GM12891 (cell line): Measurements from ENCODE around the gene GBP3. TPM values are rescaled to one million over a fixed set of nuclear protein-coding genes. Genes with fewer than 3 reads are reported as not detected.

Experiments
- DNase-seq: peaks from one replicate; pipeline ENCODE4 v3.0.0; 2011; ENCODE audit warnings: low spot score; ENCODE audit not compliant: insufficient read length
- FAIRE-seq: peaks from 2 replicates; lab custom pipeline; 2011; peaks lifted over from hg19 to GRCh38; lab: Jason Lieb, UNC
- PAX5 ChIP-seq: IDR thresholded peaks from 2 replicates; pipeline ENCODE4 v1.6.1; 2011; ENCODE audit warnings: low read length, moderate library complexity, mild to moderate bottlenecking; ENCODE audit not compliant: insufficient read depth, severe bottlenecking
- POLR2A ChIP-seq: IDR thresholded peaks from 2 replicates; pipeline ENCODE4 v1.6.1; 2011; ENCODE audit warnings: low read depth, low read length, control low read depth
- POLR2AphosphoS5 ChIP-seq: IDR thresholded peaks from 2 replicates; pipeline ENCODE4 v1.6.1; 2011; ENCODE audit warnings: low read depth, low read length, control low read depth
- POU2F2 ChIP-seq: IDR thresholded peaks from 2 replicates; pipeline ENCODE4 v1.6.1; 2011; ENCODE audit warnings: low read depth, mild to moderate bottlenecking, control low read depth, low read length, moderate library complexity
- SPI1 ChIP-seq: IDR thresholded peaks from 2 replicates; pipeline ENCODE4 v1.6.1; 2011; ENCODE audit warnings: low read depth, low read length, control low read depth
- TAF1 ChIP-seq: IDR thresholded peaks from 2 replicates; pipeline ENCODE4 v1.6.1; 2011; ENCODE audit warnings: low read depth, low read length, control low read depth
- polyA plus RNA-seq: library from polyadenylated mRNA; unstranded; fragments of >200 nt; gene quantifications from one replicate; pipeline ENCODE4 v1.2.1, GENCODE V29; 2012; ENCODE audit warnings: low read depth, missing spikeins, inconsistent platforms; ENCODE audit not compliant: missing spikeins

The GBP3 gene
- 2.9 TPM for polyA plus RNA-seq

- FAIRE-seq, result peak; percentile 80
- TF ChIP-seq SPI1 (no peak), POLR2A (no peak), POU2F2 (no peak), POLR2AphosphoS5 (no peak), PAX5 (no peak), TAF1 (no peak)
- no peak for DNase-seq
These were observed at the start of gene GBP3 for GRCh38 chr1:89022167-89022959. GBP3 (minus strand) TSS chr1:89022866; CDS start chr1:89020721, 2,145 bp downstream.

GRCh38 chr1:89070509-89070908 lies 47.8 kb upstream of the GBP3 start:
- FAIRE-seq (no peak), DNase-seq (no peak)
- TF ChIP-seq POU2F2 (no peak), POLR2AphosphoS5 (no peak), TAF1 (no peak), PAX5 (no peak), POLR2A (no peak), SPI1 (no peak)

- TF ChIP-seq TAF1 (no peak), PAX5 (no peak), POLR2AphosphoS5 (no peak), POLR2A (no peak), SPI1 (no peak), POU2F2 (no peak)
- no peak for FAIRE-seq
- DNase-seq, result no peak
These were observed 47.3 kb upstream of the GBP3 start for GRCh38 chr1:89069951-89070350.

GRCh38 chr1:89068291-89068690 lies 45.6 kb upstream of the GBP3 start:
- no peak for FAIRE-seq
- no peak for DNase-seq
- TF ChIP-seq POLR2AphosphoS5, result no peak
- no peak for TF ChIP-seq PAX5
- no peak for TF ChIP-seq SPI1
- TF ChIP-seq POLR2A, result no peak
- TF ChIP-seq POU2F2, result no peak
- TF ChIP-seq TAF1, result no peak

GRCh38 chr1:89065079-89065868 lies 42.6 kb upstream of the GBP3 start, which contains the start of gene GBP1:
GBP1 (minus strand) TSS chr1:89065208; CDS start chr1:89063234, 1,974 bp downstream.
- TF ChIP-seq POU2F2 (no peak), SPI1 (no peak), TAF1 (no peak), POLR2AphosphoS5 (no peak), PAX5 (no peak), POLR2A (no peak)
- DNase-seq (no peak), FAIRE-seq (peak; percentile 51)

GRCh38 chr1:89064632-89065031 lies 42.0 kb upstream of the GBP3 start:
- FAIRE-seq (peak; percentile 86), DNase-seq (no peak)
- no peak for TF ChIP-seq POLR2AphosphoS5
- no peak for TF ChIP-seq POU2F2
- TF ChIP-seq SPI1, result no peak
- TF ChIP-seq POLR2A, result no peak
- no peak for TF ChIP-seq TAF1
- TF ChIP-seq PAX5, result no peak

- no peak for TF ChIP-seq PAX5
- no peak for TF ChIP-seq TAF1
- no peak for TF ChIP-seq POLR2AphosphoS5
- TF ChIP-seq POLR2A, result no peak
- TF ChIP-seq POU2F2, result no peak
- TF ChIP-seq SPI1, result no peak
- no peak for FAIRE-seq
- no peak for DNase-seq
These were observed 40.4 kb upstream of the GBP3 start for GRCh38 chr1:89063094-89063493.

GRCh38 chr1:89060091-89060490 lies 37.4 kb upstream of the GBP3 start:
- no peak for FAIRE-seq
- no peak for TF ChIP-seq POLR2AphosphoS5
- TF ChIP-seq PAX5, result no peak
- no peak for TF ChIP-seq SPI1
- TF ChIP-seq POLR2A, result no peak
- no peak for TF ChIP-seq POU2F2
- no peak for TF ChIP-seq TAF1
- no peak for DNase-seq

- FAIRE-seq (no peak), DNase-seq (no peak)
- no peak for TF ChIP-seq POLR2A
- no peak for TF ChIP-seq POLR2AphosphoS5
- no peak for TF ChIP-seq SPI1
- no peak for TF ChIP-seq TAF1
- no peak for TF ChIP-seq POU2F2
- no peak for TF ChIP-seq PAX5
These were observed 29.3 kb upstream of the GBP3 start for GRCh38 chr1:89051955-89052312.
